ENCODE data around the gene ACTA1. TPM values are rescaled to one million over a fixed set of nuclear protein-coding genes. Genes with fewer than 3 reads are reported as not detected.

The ACTA1 gene
- total and polyA plus RNA-seq, 2 of the 8 experiments (the other 6 are each of a cell fraction or from before 2014, with no cell fraction given) = 23.5 to 58.2 TPM

DNA sequence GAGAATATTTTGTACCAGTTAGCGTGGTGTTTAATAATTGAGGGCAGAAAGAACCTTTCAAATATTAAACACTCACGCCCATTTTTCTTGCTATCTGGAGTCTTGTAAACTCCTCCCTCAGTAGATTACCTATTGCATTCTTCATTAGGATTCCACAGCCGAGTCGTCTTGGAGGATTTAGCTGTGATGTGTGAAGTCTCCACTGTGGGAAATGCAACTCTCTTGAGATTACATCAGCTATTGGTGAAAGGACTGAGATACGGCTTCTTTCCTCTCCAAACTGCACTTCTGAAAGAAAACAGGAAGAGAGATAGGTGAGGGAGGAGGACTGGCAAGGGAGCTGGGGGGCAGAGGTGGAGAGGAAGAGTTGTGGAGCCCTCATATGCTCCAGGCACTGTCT, 36.1 kb downstream of the ACTA1 start:
- Histone ChIP-seq H3K27ac (ENCODE audit: low read depth, low read length) (no peak overlapping the region), H3K18ac (ENCODE audit: extremely low read depth, low read length) (no peak overlapping the region), H4K91ac (replicated peaks; ENCODE audit: insufficient read length, low read length) (no peak overlapping the region), H3K79me2 (ENCODE audit: control insufficient read depth in 1 of 2, insufficient read depth in 2 of 2, low read length in 2 of 2) (no peaks in the 10 kb centered on the region), H3K4me1 (replicated peaks in 1 of 4; ENCODE audit: control insufficient read depth in 3 of 4, insufficient read depth in 4 of 4, low read length in 3 of 4) (peaks cover 0 to 7% (median 5%) of the 10 kb centered on the region in 4 experiments; a peak in 5 of 7 replicates), H4K5ac (ENCODE audit: insufficient read length, low read depth, low read length) (no peak overlapping the region), H3K27me3 (replicated peaks in 1 of 4; ENCODE audit: control insufficient read depth in 3 of 4, extremely low read depth in 1 of 4, insufficient read depth in 3 of 4, low read length in 3 of 4) (peaks cover 0 to 3% (median 1%) of the 10 kb centered on the region in 4 experiments; a peak in 2 of 7 replicates), H3K9me3 (ENCODE audit: insufficient read depth in 2 of 2, low read depth in 1 of 2, low read length in 1 of 2) (no peaks in the 10 kb centered on the region), H3K36me3 (ENCODE audit: control insufficient read depth in 2 of 4, insufficient read depth in 4 of 4, low read length in 3 of 4) (no peaks in the 10 kb centered on the region; a peak in 1 of 8 replicates), H3K4me2 (ENCODE audit: insufficient read depth in 1 of 2, low read depth in 2 of 2, low read length in 2 of 2) (no peak overlapping the region), H3K9ac (replicated peaks in 1 of 4; ENCODE audit: extremely low read depth in 1 of 4, low read depth in 3 of 4, low read length in 3 of 4) (no peak overlapping the region), H3K4ac (replicated peaks; ENCODE audit: insufficient read length, low read depth, low read length) (no peak overlapping the region), H3K4me3 (ENCODE audit: extremely low read depth in 1 of 4, insufficient read depth in 2 of 4, low read depth in 3 of 4, low read length in 4 of 4) (no peak overlapping the region), H2BK5ac (ENCODE audit: low read depth, low read length) (no peak overlapping the region), H3K23me2 (ENCODE audit: low read depth, low read length) (no peaks in the 10 kb centered on the region), H2AFZ (ENCODE audit: low read length) (no peak overlapping the region), H2BK120ac (replicated peaks; ENCODE audit: low read depth, low read length) (no peak overlapping the region), H4K20me1 (replicated peaks in 1 of 2; ENCODE audit: control insufficient read depth in 1 of 2, insufficient read depth in 2 of 2, low read length in 2 of 2) (no peaks in the 10 kb centered on the region), H2BK12ac (ENCODE audit: low read depth, low read length) (no peak overlapping the region), H3K23ac (ENCODE audit: insufficient read length) (no peak overlapping the region), H3K14ac (ENCODE audit: insufficient read length) (no peak overlapping the region), H4K8ac (ENCODE audit: extremely low read depth, insufficient read depth, low read length) (no peak overlapping the region), H2BK15ac (ENCODE audit: low read length) (no peak overlapping the region), H3K56ac (replicated peaks; ENCODE audit: insufficient read length, low read depth, low read length) (no peak overlapping the region), H3K79me1 (ENCODE audit: low read depth, low read length) (no peaks in the 10 kb centered on the region; the same call in 1 of the 2 replicates), H2AK5ac (ENCODE audit: low read depth, low read length) (no peak overlapping the region), H2BK20ac (ENCODE audit: low read length) (no peak overlapping the region)
- DNase-seq (ENCODE audit: low read depth in 1 of 2, low spot score in 2 of 2) (no peak), FAIRE-seq (no peak)
- ChIA-PET POLR2A (ENCODE audit: partially characterized antibody) (interaction anchor here (0.9 to 1.2 kb wide), 4 partner anchors 13 to 37 kb away, joined by 3 to 4 read pairs (median 3); partner anchors contain the start of gene ACTA1), CTCF (ENCODE audit: partially characterized antibody) (interaction anchor here (1.0 to 2.1 kb wide), 5 partner anchors 9 to 137 kb away, joined by 3 to 11 read pairs (median 4); no protein-coding TSS in a partner anchor)
- WGBS, 2 experiments (ENCODE audit: extremely low coverage in 1 of 2, insufficient coverage in 1 of 2, insufficient read length in 1 of 2, insufficient replicate concordance in 2 of 2, low coverage in 1 of 2, low lambda C conversion rate in 2 of 2, missing lambda C conversion rate in 1 of 2) = 83% methylated on average over 5 of the region's 5 CpGs; no CpG with 5 or more reads in 1 of the 2 experiments
- no peak for TF ChIP-seq JUND (IDR thresholded peaks at IDR 0.05; ENCODE audit: low read length)

Data from H1 (cell line).